ENCODE measurements around the gene ETV3L. TPM values are rescaled to one million over a fixed set of nuclear protein-coding genes. Genes with fewer than 3 reads are reported as not detected.

The ETV3L gene
- total RNA-seq, 1 donor from 2014 or later = not detected

- Histone ChIP-seq H3K27me3 (ENCODE audit: insufficient read depth, low read length) (no peaks in the 10 kb centered on the region), H3K4me3 (ENCODE audit: insufficient read depth, low read depth, low read length) (peak overlapping the region; percentile 99), H3K9me3 (ENCODE audit: insufficient read depth, low read depth, low read length) (no peaks in the 10 kb centered on the region), H2AFZ (ENCODE audit: low read depth, low read length) (no peak overlapping the region), H3K4me2 (ENCODE audit: low read length) (peak overlapping the region; percentile 99), H4K20me1 (ENCODE audit: insufficient read depth, low read length) (peaks cover 54% of the 10 kb centered on the region), H3K79me2 (ENCODE audit: insufficient read depth, low read length) (peaks cover 56% of the 10 kb centered on the region), H3K9ac (ENCODE audit: low read length) (peak overlapping the region; percentile 99), H3K4me1 (ENCODE audit: insufficient read depth, low read length) (peaks cover 18% of the 10 kb centered on the region), H3K36me3 (ENCODE audit: insufficient read depth, low read length) (peaks cover 40% of the 10 kb centered on the region), H3K27ac (ENCODE audit: low read depth, low read length) (peak overlapping the region; percentile 95)
- peak overlapping the region; percentile 98 for H3K4me3 Mint-ChIP-seq (ENCODE audit: unreplicated experiment)
- H3K27ac Mint-ChIP-seq (ENCODE audit: unreplicated experiment) = peak overlapping the region; percentile 85
- TF ChIP-seq CTCF (IDR thresholded peaks at IDR 0.05; ENCODE audit: insufficient read depth, low read depth, low read length) (no peak), EZH2 (IDR thresholded peaks at IDR 0.05; ENCODE audit: insufficient read depth, low read length) (no peak)
- no peaks in the 10 kb centered on the region for H3K9me3 Mint-ChIP-seq (ENCODE audit: unreplicated experiment)
- H3K36me3 Mint-ChIP-seq (ENCODE audit: low read depth, unreplicated experiment) = peaks cover 17% of the 10 kb centered on the region
- H3K4me1 Mint-ChIP-seq (ENCODE audit: low read depth, unreplicated experiment) = peaks cover 46% of the 10 kb centered on the region
- DNase-seq (ENCODE audit: low read depth) (no peak), FAIRE-seq (no peak)
- no peaks in the 10 kb centered on the region for H3K27me3 Mint-ChIP-seq (ENCODE audit: low read depth, unreplicated experiment)
These were observed 37.4 kb upstream of the ETV3L start for GRCh38 chr1:157137046-157137407.

- H3K27ac Mint-ChIP-seq (ENCODE audit: unreplicated experiment) = no peak overlapping the region
- Histone ChIP-seq H2AFZ (ENCODE audit: low read depth, low read length) (no peak overlapping the region), H3K4me2 (ENCODE audit: low read length) (peak overlapping the region; percentile 99), H3K79me2 (ENCODE audit: insufficient read depth, low read length) (peaks cover 62% of the 10 kb centered on the region), H3K9ac (ENCODE audit: low read length) (peak overlapping the region; percentile 99), H3K27ac (ENCODE audit: low read depth, low read length) (no peak overlapping the region), H4K20me1 (ENCODE audit: insufficient read depth, low read length) (peaks cover 54% of the 10 kb centered on the region), H3K27me3 (ENCODE audit: insufficient read depth, low read length) (no peaks in the 10 kb centered on the region), H3K36me3 (ENCODE audit: insufficient read depth, low read length) (peaks cover 47% of the 10 kb centered on the region), H3K4me1 (ENCODE audit: insufficient read depth, low read length) (peaks cover 18% of the 10 kb centered on the region), H3K9me3 (ENCODE audit: insufficient read depth, low read depth, low read length) (no peaks in the 10 kb centered on the region), H3K4me3 (ENCODE audit: insufficient read depth, low read depth, low read length) (no peak overlapping the region)
- peaks cover 22% of the 10 kb centered on the region for H3K36me3 Mint-ChIP-seq (ENCODE audit: low read depth, unreplicated experiment)
- FAIRE-seq = no peak
- TF ChIP-seq EZH2 (IDR thresholded peaks at IDR 0.05; ENCODE audit: insufficient read depth, low read length) (no peak), CTCF (IDR thresholded peaks at IDR 0.05; ENCODE audit: insufficient read depth, low read depth, low read length) (no peak)
- no peak for DNase-seq (ENCODE audit: low read depth)
- peak overlapping the region; percentile 98 for H3K4me3 Mint-ChIP-seq (ENCODE audit: unreplicated experiment)
- H3K27me3 Mint-ChIP-seq (ENCODE audit: low read depth, unreplicated experiment) = no peaks in the 10 kb centered on the region
- peaks cover 46% of the 10 kb centered on the region for H3K4me1 Mint-ChIP-seq (ENCODE audit: low read depth, unreplicated experiment)
- H3K9me3 Mint-ChIP-seq (ENCODE audit: unreplicated experiment) = no peaks in the 10 kb centered on the region
These were observed 36.5 kb upstream of the ETV3L start for GRCh38 chr1:157136133-157136532.

- no peaks in the 10 kb centered on the region for H3K27me3 ChIP-seq (ENCODE audit: insufficient read depth, low read length)
- H4K20me1 ChIP-seq (ENCODE audit: insufficient read depth, low read length) = peaks cover 54% of the 10 kb centered on the region
- DNase-seq (ENCODE audit: low read depth) (no peak), FAIRE-seq (no peak)
- no peak for TF ChIP-seq CTCF (IDR thresholded peaks at IDR 0.05; ENCODE audit: insufficient read depth, low read depth, low read length)
- no peaks in the 10 kb centered on the region for H3K9me3 ChIP-seq (ENCODE audit: insufficient read depth, low read depth, low read length)
- Mint-ChIP-seq H3K27me3 (ENCODE audit: low read depth, unreplicated experiment) (no peaks in the 10 kb centered on the region), H3K9me3 (ENCODE audit: unreplicated experiment) (no peaks in the 10 kb centered on the region), H3K36me3 (ENCODE audit: low read depth, unreplicated experiment) (peaks cover 22% of the 10 kb centered on the region), H3K4me1 (ENCODE audit: low read depth, unreplicated experiment) (peaks cover 46% of the 10 kb centered on the region), H3K4me3 (ENCODE audit: unreplicated experiment) (peak overlapping the region; percentile 98), H3K27ac (ENCODE audit: unreplicated experiment) (peak overlapping the region; percentile 42)
- no peak overlapping the region for H3K27ac ChIP-seq (ENCODE audit: low read depth, low read length)
- H3K79me2 ChIP-seq (ENCODE audit: insufficient read depth, low read length) = peaks cover 62% of the 10 kb centered on the region
- H3K36me3 ChIP-seq (ENCODE audit: insufficient read depth, low read length) = peaks cover 51% of the 10 kb centered on the region
- no peak overlapping the region for H3K4me2 ChIP-seq (ENCODE audit: low read length)
- H3K4me1 ChIP-seq (ENCODE audit: insufficient read depth, low read length) = peaks cover 18% of the 10 kb centered on the region
- no peak overlapping the region for H2AFZ ChIP-seq (ENCODE audit: low read depth, low read length)
- no peak overlapping the region for H3K9ac ChIP-seq (ENCODE audit: low read length)
- no peak overlapping the region for H3K4me3 ChIP-seq (ENCODE audit: insufficient read depth, low read depth, low read length)
These were observed 36.0 kb upstream of the ETV3L start for GRCh38 chr1:157135646-157136045.
